HG03571 (cell line): ENCODE measurements around the gene SDE2.
"Not testable (repeated sequence)": the region's sequence is repeated elsewhere in the genome, so short reads cannot be mapped to it uniquely, and the experiment has no call there.

Source experiments
- ATAC-seq: cut with Tn5 transposase; IDR thresholded peaks from one replicate; pipeline ENCODE4 v1.9.1; 2021; ENCODE audit not compliant: unreplicated experiment

The SDE2 gene

GRCh38 chr1:225979421-225979820 is 19.7 kb downstream of the SDE2 start:
- ATAC-seq = no peak

- ATAC-seq = peak; percentile 59
Observed at GRCh38 chr1:225977937-225978748, 21.0 kb downstream of the SDE2 start.

GRCh38 chr1:225975146-225975545 is 24.0 kb downstream of the SDE2 start:
- ATAC-seq = not testable (repeated sequence)

DNA sequence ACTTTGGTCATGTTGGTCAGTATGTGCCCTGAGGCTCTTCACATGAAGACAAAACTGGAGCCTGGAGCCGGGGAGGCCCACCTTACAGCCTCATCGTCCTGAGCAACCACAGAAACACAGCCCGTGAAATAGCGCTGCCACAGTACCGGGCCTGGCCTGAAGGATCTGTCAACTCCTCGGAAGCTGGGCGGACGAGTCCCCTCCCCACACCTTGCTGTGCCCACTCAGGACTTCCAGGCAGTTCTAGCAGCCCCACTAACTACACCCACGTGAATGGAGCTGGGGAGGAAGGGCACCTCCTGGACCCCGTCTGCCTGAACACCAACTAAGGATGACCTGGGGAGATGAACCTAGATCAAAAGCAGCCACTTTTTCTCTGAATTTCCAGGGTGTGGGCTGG is 24.7 kb downstream of the SDE2 start:
- no peak for ATAC-seq

GRCh38 chr1:225973158-225973557 is 26.0 kb downstream of the SDE2 start:
- no peak for ATAC-seq

- no peak for ATAC-seq
Observed at GRCh38 chr1:225972344-225973152, 26.6 kb downstream of the SDE2 start.

- not testable (repeated sequence) for ATAC-seq
Observed at GRCh38 chr1:225970592-225971157, 28.5 kb downstream of the SDE2 start.

- ATAC-seq = not testable (repeated sequence)
Observed at GRCh38 chr1:225969751-225970150, 29.4 kb downstream of the SDE2 start.

DNA sequence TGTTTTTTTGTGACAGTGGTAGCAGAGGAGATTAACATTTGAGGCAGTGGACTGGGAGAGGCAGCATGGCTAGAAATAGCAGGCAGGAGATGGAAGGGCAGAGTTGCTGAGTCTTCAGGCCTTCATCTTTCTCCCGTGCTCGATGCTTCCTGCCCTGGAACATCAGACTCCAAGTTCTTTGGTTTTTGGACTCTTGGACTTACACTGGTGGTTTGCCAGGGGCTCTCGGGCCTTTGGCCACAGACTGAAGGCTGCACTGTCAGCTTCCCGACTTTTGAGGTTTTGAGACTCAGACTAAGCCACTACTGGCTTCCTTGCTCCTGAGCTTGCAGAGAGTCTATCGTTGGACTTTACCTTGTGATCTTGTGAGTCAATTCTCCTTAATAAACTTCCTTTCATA is 33.9 kb downstream of the SDE2 start:
- ATAC-seq = no peak

- no peak for ATAC-seq
Observed at GRCh38 chr1:225963735-225964530, 35.2 kb downstream of the SDE2 start.

DNA sequence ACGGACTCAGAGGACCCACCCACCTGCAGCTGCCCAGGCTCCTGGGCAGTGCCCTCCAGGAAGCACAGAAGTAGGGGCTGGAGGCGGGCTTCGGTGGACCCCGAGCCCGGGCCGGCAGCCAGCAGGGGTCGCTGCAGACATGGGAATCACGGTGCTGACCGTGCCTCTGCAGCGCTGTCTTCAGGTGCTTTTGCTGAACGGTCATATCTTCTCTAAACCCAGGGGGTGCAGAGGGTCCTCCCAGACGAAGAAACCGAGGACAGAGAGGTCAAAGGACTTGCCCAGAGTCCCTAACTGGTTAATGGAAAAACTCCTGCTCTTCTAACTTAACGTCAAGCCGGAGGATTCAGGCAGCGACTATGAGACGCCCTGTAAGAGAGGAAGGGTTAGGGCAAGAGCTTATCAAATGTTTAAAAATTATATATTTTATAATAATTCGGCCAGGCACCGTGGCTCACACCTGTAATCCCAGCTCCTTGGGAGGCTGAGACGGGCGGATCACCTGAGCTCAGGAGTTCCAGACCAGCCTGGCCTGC is 36.6 kb downstream of the SDE2 start:
- ATAC-seq = no peak

DNA sequence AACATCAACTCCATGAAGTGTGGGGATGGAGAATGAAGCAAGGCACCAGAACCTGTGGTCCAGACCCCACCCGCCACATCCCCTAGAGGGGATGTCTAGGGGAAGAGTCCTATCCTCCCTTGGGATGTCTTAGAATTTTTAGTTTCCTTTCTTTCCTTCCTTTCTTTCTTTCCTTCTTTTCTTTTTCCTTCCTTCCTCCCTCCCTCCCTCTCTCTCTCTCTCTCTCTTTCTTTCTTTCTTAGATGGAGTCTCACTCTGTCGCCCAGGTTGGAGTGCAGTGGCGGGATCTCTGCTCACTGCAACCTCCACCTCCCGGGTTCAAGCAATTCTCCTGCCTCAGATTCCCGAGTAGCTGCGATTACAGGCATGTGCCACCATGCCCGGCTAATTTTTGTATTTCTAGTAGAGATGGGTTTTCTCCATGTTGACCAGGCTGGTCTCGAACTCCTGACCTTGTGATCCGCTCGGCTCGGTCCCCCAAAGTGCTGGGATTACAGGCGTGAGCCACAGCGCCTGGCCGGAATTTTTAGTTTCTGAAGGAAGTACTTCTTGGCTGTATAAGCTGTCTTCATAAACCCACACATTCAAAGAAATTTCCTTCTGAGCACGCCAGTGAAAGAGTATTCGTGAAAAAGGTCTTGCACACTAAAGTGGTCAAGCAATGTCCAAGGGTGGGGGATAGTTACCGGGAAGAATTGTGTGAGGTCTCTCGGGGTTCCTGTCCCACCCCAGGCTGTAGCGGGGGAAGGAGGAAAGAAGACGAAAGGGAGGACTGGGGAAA is 37.3 kb downstream of the SDE2 start:
- ATAC-seq = no peak

DNA sequence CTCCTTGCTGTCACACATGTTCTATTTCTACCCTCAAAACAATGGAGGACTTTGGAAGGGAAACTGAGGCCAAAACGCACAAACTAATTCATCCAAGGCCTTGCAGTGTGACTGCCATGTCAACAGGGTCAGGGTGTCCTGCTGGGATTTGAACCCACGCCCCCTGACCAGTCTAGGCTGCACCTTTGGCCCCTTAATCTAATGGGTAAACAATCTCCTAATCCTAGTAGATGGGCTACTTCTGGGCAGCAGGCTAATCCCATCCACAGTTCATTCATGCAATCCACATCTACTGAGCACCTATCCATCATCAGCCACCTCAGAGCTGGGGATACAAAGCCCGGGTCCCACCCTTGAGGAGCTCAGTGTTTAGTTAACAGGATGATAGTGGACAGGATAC is 41.1 kb downstream of the SDE2 start:
- ATAC-seq = no peak

- ATAC-seq = no peak
Observed at GRCh38 chr1:225954753-225955152, 44.4 kb downstream of the SDE2 start.

DNA sequence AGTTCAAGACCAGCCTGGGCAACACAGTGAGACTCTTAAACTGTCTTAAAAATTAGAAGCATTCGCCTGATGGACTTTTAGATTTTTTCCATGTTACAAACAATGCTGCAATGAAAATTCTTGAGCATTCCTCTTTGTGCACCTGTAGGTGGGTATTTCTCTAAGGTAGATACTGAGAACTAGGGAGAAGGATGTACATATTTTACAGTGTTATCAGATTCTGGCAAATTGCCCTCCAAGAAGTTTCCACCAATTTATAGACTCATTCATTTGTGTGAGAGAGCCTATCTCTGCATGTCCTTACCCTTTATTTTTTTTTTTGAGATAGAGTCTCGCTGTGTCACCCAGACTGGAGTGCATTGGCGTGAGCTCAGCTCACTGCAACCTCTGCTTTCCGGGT is 45.8 kb downstream of the SDE2 start:
- no peak for ATAC-seq

- no peak for ATAC-seq
Observed at GRCh38 chr1:225950905-225951497, 48.1 kb downstream of the SDE2 start.

DNA sequence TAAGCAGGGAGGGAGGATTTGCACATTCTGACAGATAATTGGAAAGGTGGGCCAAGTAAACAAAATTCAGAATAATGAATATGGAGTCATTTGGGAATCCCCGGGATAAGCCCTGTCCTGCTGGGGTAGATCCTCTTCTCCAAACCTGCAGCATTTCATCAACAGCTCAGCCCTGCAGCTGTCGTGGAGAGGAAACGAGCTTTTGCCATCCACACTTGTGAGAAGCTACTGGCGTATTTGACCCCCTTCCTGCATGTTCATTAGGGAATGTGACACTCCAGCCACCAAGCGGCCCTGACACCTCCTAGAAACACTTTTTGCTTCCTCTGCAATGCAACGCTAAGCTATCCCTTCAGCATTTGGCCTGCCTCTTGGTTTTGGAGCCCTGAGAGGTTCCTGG is 50.1 kb downstream of the SDE2 start:
- ATAC-seq = no peak

DNA sequence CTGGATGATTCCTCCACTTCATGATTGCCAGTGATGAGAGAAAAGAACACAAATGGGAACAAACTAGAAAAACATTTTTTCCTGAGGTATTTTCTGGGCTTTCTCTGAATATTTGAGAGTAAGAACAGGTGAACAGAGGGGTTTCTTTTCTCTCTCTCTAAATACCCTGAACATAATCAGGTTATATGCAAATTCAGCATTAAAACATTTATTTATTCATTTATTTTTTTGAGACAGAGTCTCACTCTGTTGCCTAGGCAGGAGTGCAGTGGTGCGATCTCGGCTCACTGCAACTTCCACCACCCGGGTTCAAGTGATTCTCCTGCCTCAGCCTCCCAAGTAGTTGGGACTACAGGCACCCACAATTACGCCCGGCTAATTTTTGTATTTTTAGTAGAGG is 52.3 kb downstream of the SDE2 start:
- ATAC-seq = no peak

GRCh38 chr1:225946082-225946620 is 53.0 kb downstream of the SDE2 start:
- no peak for ATAC-seq
